NCI-H128 (cell line): ENCODE measurements around the gene NCAM1.

Experiments
- DNase-seq: peaks from one replicate; lab custom pipeline; 2025; ENCODE audit not compliant: unreplicated experiment; lab: John Stamatoyannopoulos, UW

The NCAM1 gene

GRCh38 chr11:113129261-113129992 is 168.2 kb downstream of the NCAM1 start:
- no peak for DNase-seq

- DNase-seq, result no peak
Observed at GRCh38 chr11:113131036-113131775, 170.0 kb downstream of the NCAM1 start.

GRCh38 chr11:113133071-113133470 is 171.9 kb downstream of the NCAM1 start:
- DNase-seq, result no peak

DNA sequence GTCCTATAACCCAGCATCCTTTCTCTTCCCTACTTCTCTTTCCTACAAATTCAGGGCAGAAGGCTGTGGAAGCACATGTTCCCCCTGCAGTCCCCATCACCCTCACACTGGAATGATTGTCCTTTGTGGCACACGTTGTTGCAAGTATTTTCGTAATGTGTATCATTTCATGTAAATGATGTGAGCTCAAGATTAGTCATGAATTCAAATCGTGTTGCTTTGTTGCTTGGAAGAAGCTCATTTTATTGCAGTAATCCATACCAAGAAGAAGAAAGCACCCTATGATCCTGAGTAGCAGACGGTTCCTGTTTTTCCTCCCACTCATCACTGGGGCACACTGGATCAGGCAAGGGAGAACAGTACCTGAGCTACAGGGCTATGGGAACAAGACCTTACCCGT is 173.4 kb downstream of the NCAM1 start:
- no peak for DNase-seq

DNA sequence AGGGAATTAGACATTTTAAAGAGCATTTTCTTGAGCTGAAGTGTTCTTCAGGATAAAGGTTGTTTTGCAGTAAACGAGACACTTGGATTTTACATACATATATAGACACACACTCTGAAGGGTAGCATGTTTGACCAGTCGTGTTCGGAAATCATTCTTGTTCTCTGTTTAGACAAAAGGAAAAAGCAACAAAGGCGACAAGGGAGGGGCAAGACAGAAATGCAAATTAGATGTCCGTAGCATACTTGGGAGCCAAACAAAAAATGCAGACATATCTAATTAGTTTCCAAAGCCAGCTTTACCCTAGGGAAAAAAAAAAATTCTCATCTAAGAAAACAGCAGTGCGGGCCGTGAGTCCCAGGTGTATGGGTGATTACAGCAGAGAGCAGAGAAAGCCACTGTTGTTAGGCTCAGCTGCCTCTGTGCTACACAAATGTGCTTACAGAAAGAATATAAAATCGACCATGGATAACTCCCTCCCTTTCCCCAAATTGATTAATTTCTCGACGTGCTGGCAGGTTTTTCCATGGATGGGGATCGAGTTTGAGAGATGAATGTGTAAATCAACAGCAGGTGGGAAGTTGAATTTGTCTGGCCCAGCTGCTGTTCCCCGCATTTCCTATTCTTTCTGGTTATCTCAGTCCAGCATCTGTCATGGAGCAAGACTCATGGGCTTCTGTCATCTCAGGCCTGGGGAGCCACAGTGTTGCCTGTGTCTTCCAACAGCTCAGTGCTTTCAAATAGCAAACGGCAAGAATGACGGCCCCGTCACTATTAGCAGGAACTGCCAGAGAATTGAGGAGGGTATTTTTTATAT is 176.7 kb downstream of the NCAM1 start:
- no peak for DNase-seq

- no peak for DNase-seq
Observed at GRCh38 chr11:113138731-113139130, 177.5 kb downstream of the NCAM1 start.

GRCh38 chr11:113141010-113141409 is 179.8 kb downstream of the NCAM1 start:
- DNase-seq, result no peak

- DNase-seq, result no peak
Observed at GRCh38 chr11:113142508-113142907, 181.3 kb downstream of the NCAM1 start.

- no peak for DNase-seq
Observed at GRCh38 chr11:113147249-113147648, 186.0 kb downstream of the NCAM1 start.

DNA sequence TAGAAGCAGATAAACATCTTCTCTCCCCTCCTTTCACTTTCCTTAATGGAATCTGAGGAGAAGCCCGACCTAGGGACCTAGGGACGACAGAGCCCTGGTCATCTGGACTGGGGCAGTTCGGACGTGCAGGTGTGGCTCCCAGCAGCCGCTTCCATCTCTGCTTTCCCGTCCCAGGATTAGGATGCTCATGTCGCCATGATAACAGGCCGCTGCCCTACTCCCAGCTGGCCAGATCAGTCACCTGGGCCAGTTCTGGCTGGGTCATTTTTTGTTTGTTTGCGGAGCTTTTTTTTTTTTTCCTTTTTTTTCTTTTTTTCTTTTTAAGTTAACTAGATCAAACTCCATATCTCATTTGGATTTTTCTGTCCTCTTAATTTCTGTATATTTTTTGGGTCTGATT is 186.9 kb downstream of the NCAM1 start:
- no peak for DNase-seq

- no peak for DNase-seq
Observed at GRCh38 chr11:113148652-113149051, 187.4 kb downstream of the NCAM1 start.

- no peak for DNase-seq
Observed at GRCh38 chr11:113151521-113151920, 190.3 kb downstream of the NCAM1 start.

DNA sequence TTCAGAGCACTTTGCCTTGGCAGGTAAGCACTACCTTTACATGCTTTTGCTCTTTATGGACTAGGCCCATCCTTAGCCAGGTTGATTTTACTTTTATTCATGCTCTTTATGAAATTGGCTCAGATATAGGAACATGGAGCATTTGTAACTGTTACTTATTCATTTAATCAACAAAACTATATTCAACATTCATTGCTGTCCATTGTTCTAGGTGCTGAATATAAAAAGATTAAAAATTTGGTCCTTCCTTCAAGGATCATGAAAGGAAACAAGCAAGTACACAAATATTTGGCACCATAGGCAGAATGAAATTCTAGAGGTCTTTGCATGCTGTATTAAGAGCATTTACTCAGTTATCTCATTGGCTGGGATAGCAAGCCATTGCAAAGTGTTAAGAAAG is 191.3 kb downstream of the NCAM1 start:
- DNase-seq, result no peak

DNA sequence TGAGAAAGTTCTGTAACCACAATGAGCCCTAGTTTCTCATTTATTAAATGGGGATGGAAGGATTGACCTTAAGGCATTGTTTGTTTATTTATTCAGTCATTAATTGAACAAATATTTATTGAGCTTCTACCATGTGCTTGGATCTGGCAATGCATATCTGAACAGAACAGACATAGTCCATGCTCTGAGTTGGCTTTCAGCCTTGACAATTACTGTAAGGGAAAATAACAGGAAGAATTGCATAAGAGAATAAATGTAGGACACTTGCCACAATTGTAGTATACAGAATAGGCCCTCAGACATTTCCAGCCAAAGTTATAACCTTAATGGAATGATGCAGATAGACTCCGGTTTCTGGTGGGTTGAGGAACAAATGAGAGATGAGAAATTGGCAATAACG is 192.6 kb downstream of the NCAM1 start:
- DNase-seq, result no peak

- DNase-seq, result no peak
Observed at GRCh38 chr11:113159988-113160807, 199.0 kb downstream of the NCAM1 start.

- no peak for DNase-seq
Observed at GRCh38 chr11:113160808-113161124, 199.5 kb downstream of the NCAM1 start.

DNA sequence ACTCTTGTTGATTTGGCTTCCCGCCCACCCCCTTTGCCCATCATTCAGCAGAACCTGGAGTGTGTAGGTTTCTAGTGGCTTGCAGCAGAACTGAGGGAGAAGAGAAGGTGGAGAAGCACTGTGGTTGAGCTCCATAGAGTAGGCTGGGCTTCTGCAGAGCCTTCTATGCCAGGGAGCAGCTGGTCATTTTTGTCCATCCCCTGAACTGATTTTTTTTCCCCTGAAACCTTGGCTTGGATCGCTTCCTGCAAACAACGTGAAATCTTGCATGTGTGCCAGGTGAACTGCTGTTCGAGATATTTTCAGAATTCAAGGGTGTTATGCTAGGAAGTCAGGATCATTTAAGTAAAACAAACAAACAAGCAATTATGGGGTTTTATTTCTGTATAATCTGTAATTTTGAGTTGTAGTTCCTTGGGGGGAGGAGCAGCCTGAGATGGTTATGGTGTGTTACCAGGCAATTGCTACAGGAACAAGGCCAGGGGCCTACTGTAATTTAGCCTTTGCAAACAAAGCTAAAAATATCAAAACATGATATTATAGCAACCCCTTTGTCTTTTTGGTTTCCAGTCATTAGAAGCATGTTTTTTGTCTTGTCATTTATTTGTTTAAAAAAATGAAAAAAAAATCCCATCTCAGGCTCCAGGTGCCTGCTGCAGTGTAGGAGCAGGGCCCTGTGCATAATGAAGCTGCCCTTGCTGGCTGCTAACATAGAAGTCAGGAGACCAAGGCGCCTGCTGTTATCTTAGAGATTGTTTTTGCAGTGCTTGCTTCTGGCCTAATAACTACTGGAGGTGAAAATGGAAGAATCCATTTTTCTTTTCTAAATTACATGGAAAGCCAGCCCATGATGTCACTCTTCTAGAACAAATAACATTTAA is 200.7 kb downstream of the NCAM1 start:
- no peak for DNase-seq

- no peak for DNase-seq
Observed at GRCh38 chr11:113162592-113162962, 201.4 kb downstream of the NCAM1 start.

- DNase-seq, result no peak
Observed at GRCh38 chr11:113163291-113164030, 202.2 kb downstream of the NCAM1 start.
